Inflammatory macrophage (primary cell): ENCODE data around the gene SMPD4.
"Not testable (repeated sequence)": the region's sequence is repeated elsewhere in the genome, so short reads cannot be mapped to it uniquely, and the experiment has no call there.

ENCODE experiments used
- DNase-seq, 2 donors: peaks; one replicate each; pipeline ENCODE4 v3.0.0-alpha.2; 2020 to 2022

SMPD4 gene

DNA sequence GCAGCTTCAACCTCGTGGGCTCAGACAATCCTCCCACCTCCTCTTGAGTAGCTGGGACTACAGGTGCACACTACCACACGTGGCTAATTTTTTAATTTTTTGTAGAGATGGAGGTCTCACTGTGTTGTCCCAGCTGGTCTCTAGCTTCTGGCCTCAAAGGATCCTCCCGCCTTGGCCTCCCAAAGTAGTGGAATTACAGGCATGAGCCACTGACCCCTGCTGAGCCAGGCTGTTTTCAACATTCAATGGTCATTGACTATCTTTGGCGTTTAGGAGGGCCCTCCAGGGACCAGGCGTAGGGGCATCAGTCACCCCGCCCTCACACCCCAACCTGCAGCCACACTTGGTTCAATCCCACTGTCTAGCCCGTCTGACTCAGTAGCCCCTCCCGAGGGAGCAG lies 5.9 kb upstream of the SMPD4 start:
- no peak for DNase-seq

DNA sequence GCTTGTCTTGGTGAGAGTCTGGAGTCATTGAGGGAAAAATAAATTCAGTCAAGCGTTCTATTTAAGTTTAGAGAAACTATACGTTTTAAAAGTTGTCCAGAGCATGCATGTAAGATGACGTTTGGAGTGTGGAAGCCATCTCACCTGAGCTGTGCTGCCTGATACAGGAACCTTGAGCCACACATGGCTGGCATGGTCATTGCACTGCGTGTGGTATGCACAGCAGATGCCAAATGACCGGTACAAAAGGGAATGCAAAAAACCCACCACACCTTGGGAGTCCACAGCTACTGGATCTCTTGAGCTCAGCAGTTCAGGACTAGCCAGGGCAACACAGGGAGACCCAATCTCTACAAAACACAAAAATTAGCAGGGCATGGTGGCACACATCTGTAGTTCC lies 5.0 kb upstream of the SMPD4 start:
- DNase-seq: no peak

DNA sequence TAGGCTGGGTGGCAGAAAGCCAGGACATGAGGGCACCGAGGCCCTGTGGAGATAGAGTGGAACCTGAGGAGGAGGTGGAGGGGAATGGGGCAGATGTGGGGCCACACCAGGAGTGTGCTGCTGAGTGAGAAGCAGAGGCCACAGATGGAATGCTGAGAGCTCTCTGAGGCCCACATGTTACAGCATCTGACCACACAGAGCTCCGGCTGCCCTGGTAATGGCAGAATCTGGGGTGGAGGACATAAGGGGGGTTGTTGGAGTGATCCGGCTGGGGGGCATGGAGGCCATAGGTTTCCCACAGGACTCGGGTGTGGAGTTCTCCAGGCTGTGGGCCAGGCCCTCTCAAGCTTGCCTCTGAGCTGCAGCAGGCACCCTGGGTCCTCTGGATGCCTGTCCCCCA lies 4.5 kb upstream of the SMPD4 start:
- DNase-seq: no peak

DNA sequence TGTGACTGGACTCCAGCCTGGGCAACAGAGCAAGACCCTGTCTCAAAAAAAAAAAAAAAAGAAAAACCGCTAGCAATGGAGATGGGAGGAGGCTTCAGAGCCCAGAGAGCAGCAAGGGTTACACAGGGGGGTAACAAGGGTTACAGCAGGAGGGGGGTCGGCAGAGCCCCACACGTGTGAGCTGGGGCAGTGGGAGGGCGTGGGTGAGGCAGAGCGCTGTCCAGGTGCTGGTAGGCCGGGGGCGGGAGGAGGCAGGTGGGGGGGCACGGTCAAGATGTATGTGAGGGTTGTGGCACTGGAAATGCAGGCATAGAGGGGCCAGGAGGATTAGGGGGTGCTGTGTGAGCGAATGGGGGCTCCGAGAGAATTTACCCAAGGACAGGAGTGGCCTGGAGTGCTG lies 4.0 kb upstream of the SMPD4 start:
- no peak for DNase-seq

DNA sequence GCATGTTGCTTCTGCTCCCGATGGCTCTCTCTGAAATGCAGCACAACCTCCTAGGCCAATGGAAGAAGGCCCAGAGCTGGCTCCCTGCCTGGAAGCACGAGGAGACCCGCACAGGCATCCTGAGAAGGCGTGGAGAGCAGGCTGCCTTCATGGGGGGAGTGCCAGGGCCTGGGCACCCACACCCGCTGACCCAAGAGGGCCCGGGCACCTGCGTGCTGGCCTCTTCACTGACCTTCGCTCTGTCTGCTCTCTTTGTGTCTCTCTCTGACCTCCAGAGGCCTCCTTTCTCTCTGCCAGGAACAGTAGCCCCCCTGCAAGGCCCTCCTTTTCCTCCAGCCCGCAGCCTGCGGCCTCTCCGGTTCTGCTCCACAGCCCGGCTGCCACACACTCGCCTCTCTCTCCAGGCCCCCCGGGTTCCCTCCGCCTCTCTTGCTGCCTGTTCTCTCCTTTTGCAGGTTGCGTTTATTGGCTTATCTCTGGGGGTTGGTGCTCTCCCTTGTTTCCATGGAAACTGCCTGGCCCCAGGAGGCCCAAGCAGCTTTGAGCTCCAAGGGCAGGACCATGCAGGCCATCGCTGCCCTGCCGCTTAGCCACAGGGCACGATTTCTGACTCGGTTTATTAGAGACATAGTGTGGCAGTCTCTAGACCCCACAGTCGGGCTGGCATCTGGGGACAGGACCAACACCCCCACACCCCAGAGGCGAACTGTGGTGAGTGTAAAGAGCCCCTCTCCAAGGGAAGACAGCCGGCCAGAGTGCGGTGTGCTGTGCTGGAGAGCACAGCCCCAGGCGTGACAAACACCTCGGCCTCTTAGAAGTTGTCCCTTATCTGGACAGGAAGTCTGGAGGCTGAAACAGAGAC lies 2.3 kb upstream of the SMPD4 start:
- no peak for DNase-seq

GRCh38 chr2:130182826-130183511 lies 1.6 kb upstream of the SMPD4 start:
- not testable (repeated sequence) for DNase-seq

- peak; percentile 89 to 91 for DNase-seq
Observed at GRCh38 chr2:130181880-130182682, 679 bp upstream of the SMPD4 start, which contains the start of gene MZT2B. TSS of gene MZT2B (plus strand) at chr2:130182262. CDS start at chr2:130182283, 21 bp downstream.

DNA sequence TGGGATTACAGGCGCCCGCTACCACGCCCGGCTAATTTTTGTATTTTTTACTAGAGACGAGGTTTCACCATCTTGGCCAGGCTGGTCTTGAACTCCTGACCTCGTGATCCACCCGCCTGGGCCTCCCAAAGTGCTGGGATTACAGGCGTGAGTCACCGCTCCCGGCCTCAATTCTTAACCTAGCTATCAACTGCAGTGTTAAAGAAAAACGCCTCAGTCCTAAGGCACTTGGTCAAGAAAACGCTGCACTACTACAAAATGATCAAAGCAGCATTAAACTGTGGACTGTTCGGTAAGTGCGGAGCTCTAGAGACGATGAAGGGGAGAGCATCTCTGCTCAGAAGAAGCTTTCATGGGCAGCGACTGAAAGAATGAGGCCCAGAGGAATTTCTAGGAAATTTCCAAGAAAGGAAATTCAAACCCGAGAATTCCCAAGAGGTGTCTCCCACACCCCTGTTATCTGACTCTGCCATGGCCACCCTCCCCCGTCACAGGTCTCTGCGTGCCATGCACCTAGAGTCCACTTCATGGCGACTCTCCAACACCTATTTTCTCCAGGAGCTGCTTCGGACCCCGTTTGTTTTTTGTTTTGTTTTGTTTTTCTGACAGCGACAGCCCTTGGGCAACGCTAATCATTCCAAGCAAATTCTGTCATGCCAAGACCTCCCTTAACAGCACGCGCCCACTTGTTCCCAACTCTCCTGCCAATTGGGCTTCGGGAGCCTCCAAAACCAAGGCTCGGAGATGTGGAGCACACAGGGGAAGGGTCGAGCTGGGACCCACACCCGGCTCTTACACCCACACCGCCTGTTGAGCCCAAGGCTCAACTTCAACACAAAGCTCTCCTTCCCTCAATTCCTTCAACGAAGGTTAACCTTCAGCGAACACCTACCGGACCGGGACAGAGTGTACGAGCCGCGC lies 738 bp downstream of the SMPD4 start:
- DNase-seq: not testable (repeated sequence)

GRCh38 chr2:130174866-130175265 lies 6.5 kb downstream of the SMPD4 start:
- DNase-seq: not testable (repeated sequence)

DNA sequence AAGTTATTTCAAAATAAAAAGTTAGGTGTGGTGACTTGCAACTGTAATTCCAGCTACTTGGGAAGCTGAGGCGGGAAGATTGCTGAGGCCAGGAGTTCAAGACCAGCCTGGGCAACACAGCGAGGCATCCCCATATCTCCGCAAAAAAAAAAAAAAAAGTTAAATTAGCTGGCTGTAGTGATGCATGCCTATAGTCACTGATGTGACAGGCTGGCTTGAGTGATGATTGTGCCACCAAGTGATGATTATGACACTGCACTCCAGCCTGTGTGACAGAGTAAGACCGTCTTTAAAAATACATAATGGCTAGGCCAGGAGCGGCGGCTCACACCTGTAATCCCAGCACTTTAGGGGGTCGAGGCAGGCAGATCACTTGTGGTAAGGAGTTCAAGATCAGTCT lies 11.5 kb downstream of the SMPD4 start:
- DNase-seq: no peak

GRCh38 chr2:130169163-130169562 lies 12.2 kb downstream of the SMPD4 start:
- not testable (repeated sequence) for DNase-seq

- DNase-seq: not testable (repeated sequence)
Observed at GRCh38 chr2:130166611-130167010, 14.8 kb downstream of the SMPD4 start.

DNA sequence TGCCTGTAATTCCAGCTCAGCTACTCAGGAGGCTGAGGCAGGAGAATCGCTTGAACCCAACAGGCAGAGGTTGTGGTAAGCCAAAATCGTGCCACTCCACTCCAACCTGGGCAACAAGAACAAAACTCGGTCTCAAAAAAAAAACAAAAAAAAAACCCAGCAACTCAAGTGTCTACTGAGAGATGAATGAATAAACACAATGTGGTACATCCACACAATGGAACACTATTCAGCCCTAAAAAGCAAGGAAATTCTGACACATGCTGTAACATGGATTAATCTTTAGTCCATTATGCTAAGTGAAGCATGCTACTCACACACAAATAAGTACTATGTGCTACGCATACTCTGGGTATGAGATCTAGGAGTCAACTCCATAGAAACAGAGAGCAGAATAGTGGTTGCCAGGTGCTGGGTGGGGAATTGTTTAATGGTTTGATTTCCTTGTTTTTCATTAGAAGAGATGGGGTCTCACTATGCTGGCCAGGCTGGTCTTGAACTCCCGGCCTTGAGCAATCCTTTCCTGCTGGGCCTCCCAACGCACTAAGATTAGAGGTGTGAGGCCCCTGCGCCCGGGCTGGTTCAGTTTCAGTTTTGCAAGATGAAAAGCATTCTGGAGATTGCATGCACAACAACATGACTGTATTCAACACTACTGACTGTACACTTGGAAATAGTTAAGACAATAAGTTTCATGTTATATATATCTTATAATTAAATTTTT lies 15.9 kb downstream of the SMPD4 start:
- DNase-seq: no peak

GRCh38 chr2:130162968-130163367 lies 18.4 kb downstream of the SMPD4 start:
- no peak for DNase-seq

DNA sequence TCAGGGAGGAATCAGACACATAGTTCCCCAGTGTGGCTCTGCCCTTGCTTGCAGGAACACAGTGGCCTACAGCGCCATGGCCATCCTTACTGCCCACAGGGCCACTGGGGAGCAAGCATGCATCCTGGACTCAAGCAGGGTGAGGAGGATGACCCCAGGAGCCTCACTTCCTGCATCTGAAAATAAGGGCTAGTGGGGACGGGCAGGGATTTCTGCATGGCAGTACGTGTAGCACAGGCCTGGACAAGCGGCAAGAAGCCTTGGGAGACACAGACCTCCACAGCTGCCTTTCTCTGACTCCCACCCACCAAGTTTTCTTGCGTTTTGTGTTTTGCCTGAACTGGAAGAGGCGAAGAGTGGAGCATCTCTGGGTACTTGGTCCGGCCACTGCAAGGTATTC lies 18.9 kb downstream of the SMPD4 start:
- DNase-seq: not testable (repeated sequence)

DNA sequence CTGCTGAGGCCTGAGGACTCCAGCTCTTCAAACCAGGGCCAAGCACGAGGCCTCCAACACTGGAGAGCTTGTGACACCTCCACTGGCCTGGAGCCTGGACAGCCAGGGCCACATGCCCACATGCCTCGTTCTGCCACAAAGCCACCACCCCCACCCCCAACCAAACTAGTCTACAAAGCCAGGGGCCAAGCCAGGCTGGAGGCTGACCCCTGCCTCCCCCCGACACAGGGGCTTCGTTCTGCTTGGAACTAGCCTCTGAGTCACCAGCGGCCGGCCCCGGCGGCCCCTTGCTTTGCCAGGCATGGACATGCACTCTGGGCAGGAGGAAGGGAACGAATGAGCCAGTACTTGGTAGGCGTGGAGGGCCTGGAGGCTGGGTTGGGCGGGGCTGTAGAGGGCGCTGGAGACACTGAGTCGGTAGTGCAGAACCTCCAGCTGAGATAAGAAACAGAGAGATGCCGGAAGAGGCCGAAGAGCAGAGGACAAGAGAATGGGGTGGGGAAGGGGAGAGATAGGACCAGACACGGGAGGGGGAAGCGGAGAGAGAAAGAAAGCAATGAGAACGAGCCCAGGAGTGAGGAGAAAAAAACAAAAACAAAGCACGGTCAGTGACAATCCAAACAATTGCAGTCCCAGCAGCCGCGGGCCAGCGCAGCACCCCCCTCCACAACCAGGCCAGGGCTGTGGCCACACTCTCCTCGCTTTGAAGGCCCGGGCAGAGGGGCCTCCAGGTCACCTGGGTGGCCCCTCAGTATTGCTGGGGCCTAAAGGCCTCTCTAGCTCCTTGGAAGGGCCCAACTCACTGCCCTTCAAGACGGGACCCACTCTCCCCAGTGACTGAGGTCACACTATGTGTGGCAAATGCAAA lies 20.3 kb downstream of the SMPD4 start:
- not testable (repeated sequence) for DNase-seq

DNA sequence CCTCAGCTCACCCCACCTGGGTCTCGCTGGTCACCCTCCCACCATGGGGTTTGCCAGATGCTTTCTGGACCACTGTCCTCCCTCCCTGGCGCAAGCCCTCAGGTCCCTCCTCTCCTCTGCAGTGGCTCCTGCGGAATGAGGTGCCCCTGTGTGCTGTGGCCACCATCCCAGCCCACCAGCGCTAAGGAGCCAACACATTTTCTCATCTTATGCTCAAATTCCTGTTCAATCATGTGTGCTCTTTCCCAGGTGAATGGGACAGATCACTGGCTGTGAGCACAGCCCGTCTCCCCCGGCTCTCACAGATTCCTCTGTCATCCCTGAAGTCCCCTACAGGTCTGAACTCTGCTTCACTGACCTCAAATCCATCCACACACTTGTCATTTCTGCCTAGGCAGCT lies 21.3 kb downstream of the SMPD4 start:
- DNase-seq: no peak

- DNase-seq: not testable (repeated sequence)
Observed at GRCh38 chr2:130159376-130159775, 22.0 kb downstream of the SMPD4 start.

- no peak for DNase-seq
Observed at GRCh38 chr2:130158631-130159030, 22.8 kb downstream of the SMPD4 start.
